ENCODE results near the gene PDK2. TPM values are rescaled to one million over a fixed set of nuclear protein-coding genes. Genes with fewer than 3 reads are reported as not detected.

The PDK2 gene
- polyA plus RNA-seq, 1 experiment: 155 TPM

- H3K27me3 ChIP-seq (ENCODE audit: control insufficient read depth, insufficient read depth, low read length): no peaks in the 10 kb centered on the region
- ChIA-PET POLR2A (no interaction called here), CTCF (no interaction called here)
- DNase-seq (ENCODE audit: low read depth): no peak
- no peak for TF ChIP-seq CTCF (IDR thresholded peaks at IDR 0.05; ENCODE audit: insufficient read depth, low read depth, low read length)
- H3K4me3 ChIP-seq (ENCODE audit: low read depth, low read length): no peak overlapping the region
- H3K36me3 ChIP-seq (ENCODE audit: control insufficient read depth, insufficient read depth, low read length): peaks cover 35% of the 10 kb centered on the region
Observed at GRCh38 chr17:50133769-50134099, 38.6 kb downstream of the PDK2 start.

- DNase-seq (ENCODE audit: low read depth): no peak
- Histone ChIP-seq H3K4me3 (ENCODE audit: low read depth, low read length) (no peak overlapping the region), H3K36me3 (ENCODE audit: control insufficient read depth, insufficient read depth, low read length) (peaks cover 42% of the 10 kb centered on the region), H3K27me3 (ENCODE audit: control insufficient read depth, insufficient read depth, low read length) (no peaks in the 10 kb centered on the region)
- POLR2A ChIA-PET: no interaction called here
- TF ChIP-seq CTCF (IDR thresholded peaks at IDR 0.05; ENCODE audit: insufficient read depth, low read depth, low read length): no peak; the same call in 1 of the 2 replicates
- CTCF ChIA-PET: interaction anchor here (3.4 kb wide), 1 partner anchor 12 kb away, joined by 20 read pairs; no protein-coding TSS in a partner anchor
Observed at GRCh38 chr17:50134206-50135110, 39.3 kb downstream of the PDK2 start.

DNA sequence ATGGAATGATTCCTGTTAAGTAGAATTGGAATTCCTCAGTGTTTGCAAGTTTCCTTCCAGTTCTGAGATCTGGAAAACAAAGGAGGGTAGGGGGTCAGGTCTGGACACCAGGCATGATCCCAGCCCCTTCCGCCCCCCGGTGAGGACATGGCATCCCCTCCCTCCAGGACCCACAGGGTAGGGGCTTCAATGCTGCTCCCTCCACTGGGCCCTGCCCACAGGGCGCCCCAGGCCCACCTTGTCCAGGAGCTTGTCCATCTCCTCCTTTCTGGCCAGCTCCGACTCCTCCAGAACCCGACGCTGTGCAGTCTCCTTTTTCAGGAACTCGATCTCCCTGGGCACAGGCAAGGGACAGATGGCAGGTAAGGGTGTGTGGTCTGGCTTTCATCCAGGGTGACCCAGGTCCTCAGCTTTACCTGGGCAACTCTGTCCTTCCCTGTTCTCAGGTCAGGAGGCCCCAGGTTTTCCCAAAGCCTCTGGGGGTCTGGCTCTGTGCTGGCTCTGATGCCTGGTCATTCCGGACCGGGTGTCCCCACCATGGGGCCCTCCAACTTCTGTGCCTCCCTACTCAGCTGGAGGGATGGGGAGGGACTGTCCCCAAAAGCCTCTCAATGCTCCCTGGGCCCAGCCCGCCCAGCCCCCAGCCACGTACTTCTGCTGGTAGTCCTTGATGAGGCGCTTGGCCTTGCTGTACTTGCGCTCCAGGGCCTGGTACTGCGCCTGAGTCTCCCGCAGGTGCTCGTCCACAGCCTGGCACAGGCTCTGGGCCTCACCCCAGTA, 40.4 kb downstream of the PDK2 start:
- DNase-seq (ENCODE audit: low read depth): no peak
- no peaks in the 10 kb centered on the region for H3K27me3 ChIP-seq (ENCODE audit: control insufficient read depth, insufficient read depth, low read length)
- ChIA-PET CTCF (interaction anchor here (0.9 to 3.4 kb wide), 4 partner anchors 11 to 41 kb away, joined by 3 to 20 read pairs (median 4); partner anchors contain the start of gene PPP1R9B), POLR2A (no interaction called here)
- no peak for TF ChIP-seq CTCF (IDR thresholded peaks at IDR 0.05; ENCODE audit: insufficient read depth, low read depth, low read length)
- H3K36me3 ChIP-seq (ENCODE audit: control insufficient read depth, insufficient read depth, low read length): peaks cover 48% of the 10 kb centered on the region
- H3K4me3 ChIP-seq (ENCODE audit: low read depth, low read length): no peak overlapping the region

DNA sequence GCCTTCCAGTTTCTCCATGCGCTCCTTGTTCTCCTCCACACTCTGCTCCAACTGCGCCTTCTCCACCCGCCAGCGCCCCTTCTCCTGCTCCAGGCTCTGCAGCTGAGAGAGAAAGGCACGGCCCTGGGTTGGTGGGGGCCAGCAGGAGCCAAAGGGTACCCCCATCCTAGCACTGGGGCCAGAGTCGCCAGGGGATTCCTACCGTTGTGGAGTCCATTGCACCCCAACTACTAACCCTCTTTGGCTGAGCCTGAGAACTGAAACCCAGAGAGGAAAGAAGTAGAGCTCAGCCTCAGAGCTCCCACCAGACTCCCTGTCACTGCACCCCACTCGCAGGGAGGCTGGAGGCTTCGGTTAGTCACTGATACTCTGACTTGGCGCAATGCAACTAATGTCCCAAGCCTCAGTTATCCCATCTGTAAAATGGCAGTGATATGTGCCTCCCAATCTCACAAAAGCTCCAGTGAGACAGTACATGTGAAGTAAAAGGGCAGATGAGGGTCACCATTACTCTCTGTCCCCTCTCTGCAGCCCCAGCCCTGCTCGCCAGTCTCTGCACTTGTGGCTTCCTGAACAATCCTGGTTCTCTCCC, 41.0 kb downstream of the PDK2 start:
- no peak for DNase-seq (ENCODE audit: low read depth)
- no peak for TF ChIP-seq CTCF (IDR thresholded peaks at IDR 0.05; ENCODE audit: insufficient read depth, low read depth, low read length)
- POLR2A ChIA-PET: no interaction called here
- Histone ChIP-seq H3K36me3 (ENCODE audit: control insufficient read depth, insufficient read depth, low read length) (peaks cover 54% of the 10 kb centered on the region), H3K27me3 (ENCODE audit: control insufficient read depth, insufficient read depth, low read length) (no peaks in the 10 kb centered on the region), H3K4me3 (ENCODE audit: low read depth, low read length) (no peak overlapping the region)
- CTCF ChIA-PET: interaction anchor here (0.7 to 3.4 kb wide), 6 partner anchors 10 to 42 kb away, joined by 3 to 20 read pairs (median 4); partner anchors contain the start of gene PPP1R9B

GRCh38 chr17:50137042-50137441, 41.9 kb downstream of the PDK2 start:
- TF ChIP-seq CTCF (IDR thresholded peaks at IDR 0.05; ENCODE audit: insufficient read depth, low read depth, low read length): no peak
- Histone ChIP-seq H3K27me3 (ENCODE audit: control insufficient read depth, insufficient read depth, low read length) (no peaks in the 10 kb centered on the region), H3K4me3 (ENCODE audit: low read depth, low read length) (no peak overlapping the region), H3K36me3 (ENCODE audit: control insufficient read depth, insufficient read depth, low read length) (peaks cover 59% of the 10 kb centered on the region)
- no peak for DNase-seq (ENCODE audit: low read depth)
- ChIA-PET POLR2A (no interaction called here), CTCF (interaction anchor here (0.7 to 3.4 kb wide), 6 partner anchors 10 to 365 kb away, joined by 3 to 20 read pairs (median 4); no protein-coding TSS in a partner anchor)
